Thyroid gland (tissue), 4 donors: ENCODE data around the gene CPPED1. TPM values are rescaled to one million over a fixed set of nuclear protein-coding genes. Genes with fewer than 3 reads are reported as not detected.

Source experiments
- DNase-seq, 2 donors: peaks; one replicate each; pipeline ENCODE4 v3.0.0-alpha.2; 2019
- H3K27ac ChIP-seq, 3 donors: fragments of 200-600 bp; sonication (generic); 1 replicate in 2 of 3; 2 replicates in 1 of 3; pipeline ENCODE4 v1.5.1; 2016 to 2019; ENCODE audit warnings: mild to moderate bottlenecking in 1 of 3, moderate library complexity in 1 of 3
- H3K27me3 ChIP-seq: fragments of 200-600 bp; sonication (generic); one replicate; pipeline ENCODE4 v1.5.1; 2019
- H3K36me3 ChIP-seq, 2 donors: fragments of 200-600 bp; sonication (generic); one replicate each; pipeline ENCODE4 v1.5.1; 2016 to 2019
- H3K4me1 ChIP-seq, 2 donors: fragments of 200-600 bp; sonication (generic); one replicate each; pipeline ENCODE4 v1.5.1; 2017 to 2019
- H3K4me3 ChIP-seq, 3 donors: fragments of 200-600 bp; sonication (generic); replicated peaks in 1 of 3; 1 replicate in 2 of 3; 2 replicates in 1 of 3; pipeline ENCODE4 v1.5.1; 2016; ENCODE audit warnings: mild to moderate bottlenecking in 1 of 3
- H3K9me3 ChIP-seq: fragments of 200-600 bp; sonication (generic); one replicate; pipeline ENCODE4 v1.5.1; 2017
- CTCF ChIP-seq, 6 experiments: fragments of 200-600 bp in 3 of 6; fragments of 450-650 bp in 3 of 6; sonication (generic) in 3 of 6; IDR thresholded peaks; one replicate each; pipeline ENCODE4 v1.5.1; 2016 to 2019; ENCODE audit warnings: antibody characterized with exemption in 6 of 6, mild to moderate bottlenecking in 2 of 6, inconsistent platforms in 1 of 6, moderate library complexity in 1 of 6
- POLR2A ChIP-seq, 2 donors: fragments of 450-650 bp; IDR thresholded peaks; one replicate each; pipeline ENCODE4 v1.6.1; 2017; ENCODE audit warnings: antibody characterized with exemption in 2 of 2, mild to moderate bottlenecking in 2 of 2, moderate library complexity in 1 of 2
- WGBS, 2 donors: methylation state at CpG; one replicate each; pipeline ENCODE4 v1.1.5; 2017; 5-methylcytosine and 5-hydroxymethylcytosine counted together
- intact Hi-C: fragments of 100-400 bp; cut with DNase I; formaldehyde crosslinking; loops from one replicate; pipeline ENCODE4 v1.15.1; 2023
- total RNA-seq, 4 donors: library from RNA; depleted of rRNA; stranded (reverse); fragments of >200 nt; gene quantifications; one replicate each; pipeline ENCODE4 v1.2.3, GENCODE V29; 2016

CPPED1 gene
- total RNA-seq, 4 donors from 2014 or later = 8.5 to 17.8 (median 16.8) TPM

- Histone ChIP-seq H3K27me3 (no peaks in the 10 kb centered on the region), H3K9me3 (no peaks in the 10 kb centered on the region), H3K4me3 (no peak overlapping the region), H3K36me3 (no peaks in the 10 kb centered on the region), H3K4me1 (no peaks in the 10 kb centered on the region), H3K27ac (no peak overlapping the region)
- intact Hi-C loops = no loop called here
- no peak for DNase-seq
- 51 to 63% methylated on average over 10 of the region's 10 CpGs for WGBS, 2 donors
- TF ChIP-seq POLR2A (IDR thresholded peaks at IDR 0.05) (no peak), CTCF (IDR thresholded peaks at IDR 0.05) (no peak)
These were observed 157.0 kb downstream of the CPPED1 start for GRCh38 chr16:12646490-12647274.

GRCh38 chr16:12646098-12646489 is 157.6 kb downstream of the CPPED1 start:
- Histone ChIP-seq H3K27me3 (no peaks in the 10 kb centered on the region), H3K36me3 (no peaks in the 10 kb centered on the region), H3K4me1 (no peaks in the 10 kb centered on the region), H3K27ac (no peak overlapping the region), H3K4me3 (no peak overlapping the region), H3K9me3 (no peaks in the 10 kb centered on the region)
- TF ChIP-seq CTCF (IDR thresholded peaks at IDR 0.05) (no peak), POLR2A (IDR thresholded peaks at IDR 0.05) (no peak)
- WGBS, 2 donors = 84 to 85% methylated on average over 4 of the region's 4 CpGs
- intact Hi-C loops = no loop called here
- DNase-seq = no peak

GRCh38 chr16:12643034-12643455 is 160.6 kb downstream of the CPPED1 start:
- WGBS, 2 donors = 86 to 91% methylated on average over 8 of the region's 8 CpGs
- Histone ChIP-seq H3K36me3 (no peaks in the 10 kb centered on the region), H3K9me3 (no peaks in the 10 kb centered on the region), H3K4me3 (no peak overlapping the region), H3K4me1 (no peaks in the 10 kb centered on the region), H3K27me3 (no peaks in the 10 kb centered on the region), H3K27ac (no peak overlapping the region)
- no peak for DNase-seq
- intact Hi-C loops = no loop called here
- no peak for TF ChIP-seq CTCF (IDR thresholded peaks at IDR 0.05)
- TF ChIP-seq POLR2A (IDR thresholded peaks at IDR 0.05) = no peak

GRCh38 chr16:12639044-12639443 is 164.6 kb downstream of the CPPED1 start:
- Histone ChIP-seq H3K36me3 (no peaks in the 10 kb centered on the region), H3K27me3 (no peaks in the 10 kb centered on the region)
- 56 to 79% methylated on average over 3 to 4 of the region's 4 CpGs for WGBS, 2 donors

More at GRCh38 chr16:12639044-12639443, 164.6 kb downstream of the CPPED1 start:
- DNase-seq = no peak
- Histone ChIP-seq H3K4me1 (no peaks in the 10 kb centered on the region), H3K9me3 (no peaks in the 10 kb centered on the region), H3K27ac (no peak overlapping the region), H3K4me3 (no peak overlapping the region)
- intact Hi-C loops = no loop called here
- TF ChIP-seq CTCF (IDR thresholded peaks at IDR 0.05) (no peak), POLR2A (IDR thresholded peaks at IDR 0.05) (no peak)
